SU-DHL-6 (cell line): Measurements from ENCODE around the gene COL5A1.

Experiments used
- H2AFZ ChIP-seq: fragments of 200-600 bp; sonication (generic); 2 replicates; pipeline ENCODE4 v1.6.1; 2014; ENCODE audit warnings: low read depth, mild to moderate bottlenecking, moderate library complexity, mixed read lengths, antibody characterized with exemption, low read length; ENCODE audit not compliant: severe bottlenecking
- H3F3A ChIP-seq: fragments of 200-600 bp; shearing (Covaris generic); 2 replicates; pipeline ENCODE4 v1.6.0; 2016; ENCODE audit warnings: antibody characterized with exemption, mild to moderate bottlenecking; ENCODE audit not compliant: insufficient read depth
- H3K27ac ChIP-seq: fragments of 200-600 bp; sonication (generic); 2 replicates; pipeline ENCODE4 v1.5.1; 2016; ENCODE audit warnings: low read depth, mild to moderate bottlenecking, low read length, moderate library complexity, mixed read lengths
- H3K27me3 ChIP-seq: fragments of 200-600 bp; sonication (generic), shearing (Covaris generic); 2 replicates; pipeline ENCODE4 v1.6.0; 2014; ENCODE audit warnings: mild to moderate bottlenecking, low read length
- H3K36me3 ChIP-seq: fragments of 200-600 bp; sonication (generic); 2 replicates; pipeline ENCODE4 v1.6.1; 2014; ENCODE audit warnings: mild to moderate bottlenecking, low read length, mixed read lengths
- H3K4me2 ChIP-seq: fragments of 300-600, 200-600 bp; shearing (Covaris generic), sonication (generic); 2 replicates; pipeline ENCODE4 v1.6.0; 2014; ENCODE audit warnings: low read length, low read depth, mild to moderate bottlenecking; ENCODE audit not compliant: poor library complexity, severe bottlenecking
- H3K4me3 ChIP-seq: fragments of 200-600 bp; sonication (generic); 2 replicates; pipeline ENCODE4 v1.5.1; 2014; ENCODE audit warnings: antibody characterized with exemption, low read length, mild to moderate bottlenecking, mixed read lengths; ENCODE audit not compliant: insufficient read depth, poor library complexity, severe bottlenecking
- H3K79me2 ChIP-seq: fragments of 200-600 bp; sonication (generic); 2 replicates; pipeline ENCODE4 v1.6.1; 2014; ENCODE audit warnings: mild to moderate bottlenecking, low read length, moderate library complexity; ENCODE audit not compliant: insufficient read depth
- H3K9ac ChIP-seq: fragments of 200-600 bp; sonication (generic); 2 replicates; pipeline ENCODE4 v1.7.0; 2014; ENCODE audit warnings: mild to moderate bottlenecking, low read length
- H3K9me2 ChIP-seq: fragments of 200-600 bp; sonication (generic); replicated peaks from 2 replicates; pipeline ENCODE4 v1.6.1; 2014; ENCODE audit warnings: low read length; ENCODE audit not compliant: insufficient read depth
- H3K9me3 ChIP-seq: fragments of 200-600 bp; sonication (generic); 2 replicates; pipeline ENCODE4 v1.6.1; 2014; ENCODE audit warnings: low read length, mixed read lengths; ENCODE audit not compliant: insufficient read depth
- H4K20me1 ChIP-seq: fragments of 200-600 bp; sonication (generic); 2 replicates; pipeline ENCODE4 v1.6.1; 2014; ENCODE audit warnings: low read depth, mild to moderate bottlenecking, antibody characterized with exemption, low read length, moderate library complexity, mixed read lengths
- EZH2phosphoT487 ChIP-seq: fragments of 200-600 bp; sonication (generic), shearing (Covaris generic); conservative IDR thresholded peaks from 2 replicates; pipeline ENCODE4 v1.6.1; 2018; ENCODE audit warnings: mild to moderate bottlenecking, antibody characterized with exemption, low read length, moderate library complexity, mixed read lengths
- TF ChIP-seq, protein P1 (sequence below): fragments of 200-600 bp; sonication (generic); IDR thresholded peaks from one replicate; pipeline ENCODE4 v1.5.1; 2017; ENCODE audit warnings: antibody characterized with exemption, mild to moderate bottlenecking, low read length, moderate library complexity; ENCODE audit not compliant: insufficient read depth, poor library complexity, severe bottlenecking

The COL5A1 gene

DNA sequence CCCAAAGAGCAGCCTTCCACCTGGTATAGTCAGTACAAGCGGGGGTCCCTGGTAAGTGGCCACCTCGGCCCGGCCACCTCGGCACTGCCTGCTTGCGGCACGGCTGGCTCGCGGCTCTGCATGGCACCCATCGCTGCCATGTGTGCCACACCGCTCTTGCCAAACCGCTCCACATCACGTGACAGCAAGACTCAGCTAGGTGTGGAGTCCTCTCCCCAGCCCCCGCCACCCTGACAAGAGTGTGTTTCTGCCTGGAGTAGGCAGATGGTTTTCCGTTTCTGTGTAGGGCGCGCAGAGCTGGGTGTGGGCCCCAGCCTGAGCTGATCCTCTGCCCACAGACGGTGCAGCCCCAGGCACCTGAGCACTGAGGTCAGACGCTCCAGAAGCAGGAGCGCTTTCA lies 188.5 kb downstream of the COL5A1 start:
- no peak overlapping the region for H3K4me2 ChIP-seq
- H3K9ac ChIP-seq = no peak overlapping the region
- no peak overlapping the region for H3K27ac ChIP-seq
- H2AFZ ChIP-seq = no peak overlapping the region
- no peaks in the 10 kb centered on the region for H3K36me3 ChIP-seq
- no peaks in the 10 kb centered on the region for H4K20me1 ChIP-seq
- TF ChIP-seq EZH2phosphoT487 = no peak
- TF ChIP-seq, protein P1, sequence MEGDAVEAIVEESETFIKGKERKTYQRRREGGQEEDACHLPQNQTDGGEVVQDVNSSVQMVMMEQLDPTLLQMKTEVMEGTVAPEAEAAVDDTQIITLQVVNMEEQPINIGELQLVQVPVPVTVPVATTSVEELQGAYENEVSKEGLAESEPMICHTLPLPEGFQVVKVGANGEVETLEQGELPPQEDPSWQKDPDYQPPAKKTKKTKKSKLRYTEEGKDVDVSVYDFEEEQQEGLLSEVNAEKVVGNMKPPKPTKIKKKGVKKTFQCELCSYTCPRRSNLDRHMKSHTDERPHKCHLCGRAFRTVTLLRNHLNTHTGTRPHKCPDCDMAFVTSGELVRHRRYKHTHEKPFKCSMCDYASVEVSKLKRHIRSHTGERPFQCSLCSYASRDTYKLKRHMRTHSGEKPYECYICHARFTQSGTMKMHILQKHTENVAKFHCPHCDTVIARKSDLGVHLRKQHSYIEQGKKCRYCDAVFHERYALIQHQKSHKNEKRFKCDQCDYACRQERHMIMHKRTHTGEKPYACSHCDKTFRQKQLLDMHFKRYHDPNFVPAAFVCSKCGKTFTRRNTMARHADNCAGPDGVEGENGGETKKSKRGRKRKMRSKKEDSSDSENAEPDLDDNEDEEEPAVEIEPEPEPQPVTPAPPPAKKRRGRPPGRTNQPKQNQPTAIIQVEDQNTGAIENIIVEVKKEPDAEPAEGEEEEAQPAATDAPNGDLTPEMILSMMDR = no peak
- no peaks in the 10 kb centered on the region for H3F3A ChIP-seq
- no peaks in the 10 kb centered on the region for H3K27me3 ChIP-seq
- no peaks in the 10 kb centered on the region for H3K9me3 ChIP-seq
- H3K4me3 ChIP-seq = no peak overlapping the region
- no peaks in the 10 kb centered on the region for H3K79me2 ChIP-seq
- H3K9me2 ChIP-seq = no peaks in the 10 kb centered on the region

DNA sequence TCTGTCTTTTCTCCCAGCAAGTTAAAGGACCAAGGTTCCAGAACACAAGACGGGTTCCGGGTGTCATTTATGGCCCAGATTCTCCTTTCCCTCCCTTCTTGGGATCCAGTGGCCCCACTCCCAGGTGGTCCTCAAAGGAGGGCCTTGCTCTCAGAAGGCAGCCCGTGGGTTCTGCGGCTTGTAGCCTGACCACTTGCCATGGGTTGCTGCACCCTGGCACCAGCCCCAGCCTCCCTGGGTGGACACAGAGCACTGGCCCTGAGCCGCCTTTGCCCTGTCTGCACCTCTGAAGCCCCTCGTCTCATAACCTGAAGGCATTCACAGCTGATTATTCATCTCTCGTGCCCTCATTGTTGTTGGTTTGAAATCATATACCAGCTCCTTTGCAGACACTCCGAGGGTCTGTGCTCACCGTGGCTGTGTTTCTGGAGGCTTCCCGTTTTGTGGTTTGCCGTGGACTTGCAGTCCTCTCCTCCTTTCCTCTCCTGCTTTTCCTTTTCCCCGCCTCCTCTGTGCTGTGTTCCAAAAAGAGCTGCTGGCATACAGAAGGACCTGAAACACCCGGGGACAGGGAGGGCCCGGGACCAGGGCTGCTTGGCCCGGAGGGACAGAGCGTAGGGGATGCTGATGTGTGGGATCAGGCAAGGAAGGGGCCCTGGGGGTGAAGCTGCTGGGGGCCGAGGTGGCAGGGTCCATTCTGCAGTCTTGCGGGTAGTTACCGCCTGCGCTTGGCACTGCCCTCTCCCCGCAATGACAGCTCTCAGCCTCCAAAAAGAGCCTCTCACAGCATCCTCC lies 189.5 kb downstream of the COL5A1 start:
- Histone ChIP-seq H3K9me3 (no peaks in the 10 kb centered on the region), H3K27ac (no peak overlapping the region)

DNA sequence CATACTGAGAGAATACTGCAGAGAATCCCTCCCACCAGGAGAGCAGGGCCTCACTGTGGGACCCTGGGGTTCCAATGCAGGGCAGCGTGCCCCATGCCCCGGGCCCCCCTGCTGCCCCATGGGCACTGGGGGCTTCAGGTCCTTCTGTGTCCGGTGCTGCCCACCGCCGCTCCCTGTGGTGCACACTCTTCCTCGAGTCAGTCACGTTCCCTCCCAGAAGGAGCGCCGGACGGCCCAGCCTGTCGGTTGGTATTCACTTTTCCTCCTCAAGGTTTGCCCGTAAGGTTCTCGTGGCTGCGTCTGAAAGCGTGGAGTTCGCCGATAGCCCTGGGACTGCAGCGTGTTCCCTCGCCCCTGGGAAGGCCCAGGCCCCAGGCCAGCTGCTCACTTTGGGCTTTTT lies 190.9 kb downstream of the COL5A1 start:
- no peak overlapping the region for H3K4me3 ChIP-seq
- TF ChIP-seq, protein P1 = no peak
- H3K9me2 ChIP-seq = no peaks in the 10 kb centered on the region
- no peaks in the 10 kb centered on the region for H4K20me1 ChIP-seq
- no peaks in the 10 kb centered on the region for H3K36me3 ChIP-seq
- H3F3A ChIP-seq = no peaks in the 10 kb centered on the region
- no peaks in the 10 kb centered on the region for H3K27me3 ChIP-seq
- no peaks in the 10 kb centered on the region for H3K9me3 ChIP-seq
- H3K79me2 ChIP-seq = no peaks in the 10 kb centered on the region
- H2AFZ ChIP-seq = no peak overlapping the region
- H3K9ac ChIP-seq = no peak overlapping the region
- no peak overlapping the region for H3K4me2 ChIP-seq
- H3K27ac ChIP-seq = no peak overlapping the region

More for the DNA sequence above, 189.5 kb downstream of the COL5A1 start:
- H3K4me2 ChIP-seq = no peak overlapping the region
- H3K27me3 ChIP-seq = no peaks in the 10 kb centered on the region
- no peaks in the 10 kb centered on the region for H4K20me1 ChIP-seq
- no peaks in the 10 kb centered on the region for H3K36me3 ChIP-seq
- no peak for TF ChIP-seq EZH2phosphoT487
- TF ChIP-seq, protein P1 = no peak
- H3K4me3 ChIP-seq = no peak overlapping the region
- no peak overlapping the region for H2AFZ ChIP-seq
- H3K9me2 ChIP-seq = no peaks in the 10 kb centered on the region
- H3K9ac ChIP-seq = no peak overlapping the region
- no peaks in the 10 kb centered on the region for H3F3A ChIP-seq
- no peaks in the 10 kb centered on the region for H3K79me2 ChIP-seq
